T-helper 1 cell treated with Interleukin-12 subunit alpha and Interleukin-12 subunit beta and Interleukin-4 antibody, amounts not matched to agents 30 μg/mL and 1 μg/mL, for 36 hours (primary cell): Measurements from ENCODE around the gene ART1.
"Not testable (repeated sequence)": the region's sequence is repeated elsewhere in the genome, so short reads cannot be mapped to it uniquely, and the experiment has no call there.

Source experiments
- H3K27ac Mint-ChIP-seq: one replicate; pipeline ENCODE4 v1.8.0; 2021; ENCODE audit warnings: mild to moderate bottlenecking, mixed read lengths
- H3K27me3 Mint-ChIP-seq: one replicate; pipeline ENCODE4 v1.8.0; 2021; ENCODE audit warnings: low read depth, mixed read lengths
- H3K36me3 Mint-ChIP-seq: one replicate; pipeline ENCODE4 v1.8.0; 2021; ENCODE audit warnings: low read depth, mixed read lengths
- H3K4me1 Mint-ChIP-seq: one replicate; pipeline ENCODE4 v1.8.0; 2021; ENCODE audit warnings: low read depth, mixed read lengths
- H3K4me3 Mint-ChIP-seq: one replicate; pipeline ENCODE4 v1.8.0; 2021; ENCODE audit warnings: mild to moderate bottlenecking, moderate library complexity, mixed read lengths
- H3K9me3 Mint-ChIP-seq: one replicate; pipeline ENCODE4 v1.8.0; 2021; ENCODE audit warnings: mixed read lengths

ART1 gene

GRCh38 chr11:3642071-3642951 is 2.6 kb upstream of the ART1 start:
- Mint-ChIP-seq H3K36me3 (no peaks in the 10 kb centered on the region), H3K9me3 (no peaks in the 10 kb centered on the region), H3K27ac (no peak overlapping the region), H3K4me3 (peak overlapping the region; percentile 58), H3K4me1 (peaks cover 3% of the 10 kb centered on the region), H3K27me3 (peaks cover 46% of the 10 kb centered on the region)

GRCh38 chr11:3643102-3643546 is 1.8 kb upstream of the ART1 start:
- not testable (repeated sequence) for H3K9me3 Mint-ChIP-seq, H3K4me1 Mint-ChIP-seq, H3K36me3 Mint-ChIP-seq, H3K4me3 Mint-ChIP-seq, H3K27ac Mint-ChIP-seq
- peaks cover 50% of the 10 kb centered on the region for H3K27me3 Mint-ChIP-seq

GRCh38 chr11:3645552-3645951 is 624 bp downstream of the ART1 start:
- Mint-ChIP-seq H3K27ac (no peak overlapping the region), H3K27me3 (peaks cover 69% of the 10 kb centered on the region), H3K4me3 (no peak overlapping the region), H3K36me3 (no peaks in the 10 kb centered on the region), H3K4me1 (peaks cover 3% of the 10 kb centered on the region), H3K9me3 (no peaks in the 10 kb centered on the region)

- H3K4me3 Mint-ChIP-seq, H3K9me3 Mint-ChIP-seq, H3K4me1 Mint-ChIP-seq, H3K27ac Mint-ChIP-seq, H3K36me3 Mint-ChIP-seq: not testable (repeated sequence)
- H3K27me3 Mint-ChIP-seq = peaks cover 52% of the 10 kb centered on the region
These were observed 3.9 kb downstream of the ART1 start for GRCh38 chr11:3648843-3649242.

- H3K9me3 Mint-ChIP-seq, H3K4me1 Mint-ChIP-seq: not testable (repeated sequence)
- peaks cover 47% of the 10 kb centered on the region for H3K27me3 Mint-ChIP-seq
These were observed 4.4 kb downstream of the ART1 start for GRCh38 chr11:3649374-3649773.

GRCh38 chr11:3652514-3652913 is 7.6 kb downstream of the ART1 start:
- not testable (repeated sequence) for H3K4me1 Mint-ChIP-seq, H3K9me3 Mint-ChIP-seq, H3K36me3 Mint-ChIP-seq, H3K4me3 Mint-ChIP-seq, H3K27ac Mint-ChIP-seq
- peaks cover 35% of the 10 kb centered on the region for H3K27me3 Mint-ChIP-seq

More at GRCh38 chr11:3649374-3649773, 4.4 kb downstream of the ART1 start:
- H3K27ac Mint-ChIP-seq, H3K4me3 Mint-ChIP-seq, H3K36me3 Mint-ChIP-seq: not testable (repeated sequence)

- no peak overlapping the region for H3K4me3 Mint-ChIP-seq
- H3K27me3 Mint-ChIP-seq = peaks cover 12% of the 10 kb centered on the region
- H3K4me1 Mint-ChIP-seq = no peaks in the 10 kb centered on the region
- H3K36me3 Mint-ChIP-seq = no peaks in the 10 kb centered on the region
- H3K9me3 Mint-ChIP-seq = no peaks in the 10 kb centered on the region
- no peak overlapping the region for H3K27ac Mint-ChIP-seq
These were observed 10.6 kb downstream of the ART1 start for GRCh38 chr11:3655547-3655946.

- not testable (repeated sequence) for H3K27me3 Mint-ChIP-seq, H3K4me1 Mint-ChIP-seq, H3K4me3 Mint-ChIP-seq, H3K36me3 Mint-ChIP-seq, H3K9me3 Mint-ChIP-seq, H3K27ac Mint-ChIP-seq
These were observed 12.4 kb downstream of the ART1 start for GRCh38 chr11:3657331-3657730.

- Mint-ChIP-seq H3K27ac (no peak overlapping the region), H3K27me3 (peaks cover 5% of the 10 kb centered on the region), H3K4me3 (no peak overlapping the region), H3K9me3 (no peaks in the 10 kb centered on the region), H3K4me1 (no peaks in the 10 kb centered on the region), H3K36me3 (peaks cover 2% of the 10 kb centered on the region)
These were observed 13.3 kb downstream of the ART1 start for GRCh38 chr11:3658252-3658651.

- H3K4me3 Mint-ChIP-seq = no peak overlapping the region
- no peak overlapping the region for H3K27ac Mint-ChIP-seq
- no peaks in the 10 kb centered on the region for H3K4me1 Mint-ChIP-seq
- H3K9me3 Mint-ChIP-seq = no peaks in the 10 kb centered on the region
- H3K36me3 Mint-ChIP-seq = peaks cover 10% of the 10 kb centered on the region
- peaks cover 5% of the 10 kb centered on the region for H3K27me3 Mint-ChIP-seq
These were observed 14.9 kb downstream of the ART1 start for GRCh38 chr11:3659595-3660515.

- H3K36me3 Mint-ChIP-seq = peaks cover 13% of the 10 kb centered on the region
- no peak overlapping the region for H3K27ac Mint-ChIP-seq
- H3K9me3 Mint-ChIP-seq = no peaks in the 10 kb centered on the region
- no peaks in the 10 kb centered on the region for H3K4me1 Mint-ChIP-seq
- no peak overlapping the region for H3K4me3 Mint-ChIP-seq
- H3K27me3 Mint-ChIP-seq = peaks cover 5% of the 10 kb centered on the region
These were observed 16.0 kb downstream of the ART1 start for GRCh38 chr11:3660960-3661359.

GRCh38 chr11:3662856-3663255 is 17.9 kb downstream of the ART1 start:
- no peak overlapping the region for H3K4me3 Mint-ChIP-seq
- H3K36me3 Mint-ChIP-seq = peaks cover 13% of the 10 kb centered on the region
- no peak overlapping the region for H3K27ac Mint-ChIP-seq
- H3K27me3 Mint-ChIP-seq = peaks cover 5% of the 10 kb centered on the region
- H3K9me3 Mint-ChIP-seq = no peaks in the 10 kb centered on the region
- no peaks in the 10 kb centered on the region for H3K4me1 Mint-ChIP-seq

- no peaks in the 10 kb centered on the region for H3K4me1 Mint-ChIP-seq
- no peak overlapping the region for H3K4me3 Mint-ChIP-seq
- H3K9me3 Mint-ChIP-seq = no peaks in the 10 kb centered on the region
- no peaks in the 10 kb centered on the region for H3K27me3 Mint-ChIP-seq
- H3K27ac Mint-ChIP-seq = no peak overlapping the region
- peaks cover 13% of the 10 kb centered on the region for H3K36me3 Mint-ChIP-seq
These were observed 19.2 kb downstream of the ART1 start for GRCh38 chr11:3664032-3664630.

- H3K36me3 Mint-ChIP-seq = peaks cover 15% of the 10 kb centered on the region
- no peaks in the 10 kb centered on the region for H3K4me1 Mint-ChIP-seq
- no peaks in the 10 kb centered on the region for H3K27me3 Mint-ChIP-seq
- H3K9me3 Mint-ChIP-seq = no peaks in the 10 kb centered on the region
- no peak overlapping the region for H3K4me3 Mint-ChIP-seq
- H3K27ac Mint-ChIP-seq = no peak overlapping the region
These were observed 20.6 kb downstream of the ART1 start for GRCh38 chr11:3665336-3666022.
